Measurements from ENCODE around the gene COX6B1. TPM values are rescaled to one million over a fixed set of nuclear protein-coding genes. Genes with fewer than 3 reads are reported as not detected.
"Not testable (repeated sequence)": the region's sequence is repeated elsewhere in the genome, so short reads cannot be mapped to it uniquely, and the experiment has no call there.

Gene COX6B1
- total RNA-seq, 2 donors from 2014 or later = 331 to 427 TPM

- Mint-ChIP-seq H3K4me3 (peak overlapping the region; percentile 83), H3K36me3 (ENCODE audit: low read depth) (peaks cover 6% of the 10 kb centered on the region), H3K4me1 (peaks cover 6% of the 10 kb centered on the region), H3K27me3 (no peaks in the 10 kb centered on the region), H3K9me3 (no peaks in the 10 kb centered on the region), H3K27ac (peak overlapping the region; percentile 39)
- ATAC-seq (replicated peaks) = peak; percentile 57
These were observed 4.6 kb upstream of the COX6B1 start for GRCh38 chr19:35643255-35644205.

DNA sequence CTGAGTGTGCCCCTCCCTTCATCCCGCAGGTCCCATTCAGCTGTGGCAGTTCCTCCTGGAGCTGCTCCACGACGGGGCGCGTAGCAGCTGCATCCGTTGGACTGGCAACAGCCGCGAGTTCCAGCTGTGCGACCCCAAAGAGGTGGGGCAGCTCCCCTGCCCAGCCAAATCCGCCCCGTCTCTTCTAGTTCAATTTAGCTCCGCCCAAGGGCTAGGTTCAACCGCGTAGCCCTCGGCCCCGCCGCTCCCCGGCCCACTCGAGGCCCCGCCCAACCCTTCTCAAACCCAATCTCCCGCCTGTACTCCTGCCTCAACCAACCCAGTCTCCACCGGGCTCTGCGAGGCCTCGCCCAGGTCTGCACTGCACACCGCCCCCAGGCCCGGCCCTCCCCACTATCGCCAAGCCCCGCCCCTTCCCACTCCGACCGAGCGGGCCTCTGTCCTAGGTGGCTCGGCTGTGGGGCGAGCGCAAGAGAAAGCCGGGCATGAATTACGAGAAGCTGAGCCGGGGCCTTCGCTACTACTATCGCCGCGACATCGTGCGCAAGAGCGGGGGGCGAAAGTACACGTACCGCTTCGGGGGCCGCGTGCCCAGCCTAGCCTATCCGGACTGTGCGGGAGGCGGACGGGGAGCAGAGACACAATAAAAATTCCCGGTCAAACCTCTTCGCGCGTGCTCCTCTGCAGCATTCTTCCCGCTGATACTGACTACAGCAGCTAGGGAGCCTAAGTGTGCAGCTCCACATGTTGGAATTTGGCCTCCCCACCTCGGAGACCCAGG is 3.7 kb upstream of the COX6B1 start:
- peak; percentile 84 for ATAC-seq (replicated peaks)
- Mint-ChIP-seq H3K9me3 (no peaks in the 10 kb centered on the region), H3K27me3 (no peaks in the 10 kb centered on the region), H3K36me3 (ENCODE audit: low read depth) (peaks cover 14% of the 10 kb centered on the region), H3K4me1 (peaks cover 6% of the 10 kb centered on the region), H3K4me3 (peak overlapping the region; percentile 83), H3K27ac (peak overlapping the region; percentile 39)

DNA sequence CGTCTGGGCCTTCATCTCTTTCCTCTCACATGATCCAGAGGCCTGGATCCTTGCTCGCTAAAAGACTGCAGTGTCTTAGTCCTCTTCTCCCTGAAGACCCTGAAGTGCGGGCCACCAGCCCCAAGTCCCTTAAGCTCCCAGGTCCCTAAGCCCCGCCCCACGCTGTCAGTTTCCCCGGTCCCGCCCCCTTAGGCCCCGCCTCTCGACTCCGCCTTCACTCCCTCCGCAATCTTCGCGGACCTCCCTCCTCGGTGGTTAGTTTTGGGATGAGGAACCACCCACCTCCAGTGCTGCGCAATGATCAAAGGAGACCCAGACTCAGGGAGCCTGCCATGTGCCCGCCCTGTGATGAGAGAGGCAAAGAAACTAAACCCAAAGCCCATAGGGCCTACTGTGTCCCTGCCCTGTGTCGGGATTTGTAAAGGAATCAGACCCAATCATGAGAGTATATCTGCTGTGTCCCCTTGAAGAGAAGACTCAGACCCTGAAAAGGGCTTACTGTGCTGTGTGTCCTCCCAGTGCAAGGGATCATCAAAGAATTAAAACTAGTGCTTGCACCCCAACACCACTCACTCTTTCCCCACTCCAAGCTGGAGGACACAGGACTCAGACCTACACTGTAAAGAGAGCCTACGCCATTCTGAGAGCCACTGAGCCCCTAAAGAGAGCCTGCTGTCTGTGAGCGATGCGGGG is 3.0 kb upstream of the COX6B1 start:
- peak; percentile 25 for ATAC-seq (replicated peaks)
- H3K4me1 Mint-ChIP-seq = peaks cover 6% of the 10 kb centered on the region

DNA sequence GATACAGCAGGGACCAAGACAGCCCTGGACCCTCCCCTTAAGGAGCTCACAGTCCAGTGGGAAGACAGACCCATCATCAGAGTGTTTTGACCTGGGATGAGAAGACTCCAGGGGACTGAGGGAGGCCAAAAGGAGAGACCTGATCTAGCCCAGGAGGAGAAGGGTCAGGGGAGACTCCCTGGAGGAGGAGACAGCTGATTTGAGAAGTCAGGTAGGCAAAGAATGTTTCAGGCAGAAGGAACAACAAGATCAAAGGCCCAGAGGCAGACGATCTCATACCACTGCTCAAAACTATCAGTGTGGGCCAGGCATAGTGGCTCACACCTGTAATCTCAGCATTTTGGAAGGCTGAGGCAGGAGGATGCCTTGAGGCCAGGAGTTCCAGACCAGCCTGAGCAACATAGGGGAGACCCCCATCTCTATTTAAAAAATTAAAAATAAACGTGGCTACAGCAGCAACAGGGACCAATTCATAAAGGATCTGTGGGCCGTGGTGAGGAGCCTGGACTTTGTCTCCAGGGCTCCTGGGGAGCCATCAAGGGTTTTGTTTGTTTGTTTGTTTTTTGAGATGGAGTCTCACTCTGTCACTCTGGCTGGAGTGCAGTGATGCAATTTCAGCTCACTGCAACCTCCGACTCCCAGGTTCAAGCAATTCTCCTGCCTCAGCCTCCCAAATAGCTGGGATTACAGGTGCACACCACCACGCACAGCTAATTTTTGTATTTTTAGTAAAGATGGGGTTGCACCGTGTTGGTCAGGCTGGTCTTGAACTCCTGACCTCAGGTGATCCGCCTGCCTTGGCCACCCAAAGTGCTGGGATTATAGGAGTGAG is 2.2 kb upstream of the COX6B1 start:
- Mint-ChIP-seq H3K27ac (no peak overlapping the region), H3K27me3 (no peaks in the 10 kb centered on the region), H3K4me3 (peak overlapping the region; percentile 83), H3K4me1 (peaks cover 6% of the 10 kb centered on the region), H3K9me3 (no peaks in the 10 kb centered on the region), H3K36me3 (ENCODE audit: low read depth) (peaks cover 24% of the 10 kb centered on the region)
- ATAC-seq (replicated peaks) = no peak

More for the DNA sequence above, 3.0 kb upstream of the COX6B1 start:
- H3K27me3 Mint-ChIP-seq = no peaks in the 10 kb centered on the region
- no peaks in the 10 kb centered on the region for H3K9me3 Mint-ChIP-seq
- H3K27ac Mint-ChIP-seq = peak overlapping the region; percentile 39
- peak overlapping the region; percentile 83 for H3K4me3 Mint-ChIP-seq
- H3K36me3 Mint-ChIP-seq (ENCODE audit: low read depth) = peaks cover 19% of the 10 kb centered on the region

DNA sequence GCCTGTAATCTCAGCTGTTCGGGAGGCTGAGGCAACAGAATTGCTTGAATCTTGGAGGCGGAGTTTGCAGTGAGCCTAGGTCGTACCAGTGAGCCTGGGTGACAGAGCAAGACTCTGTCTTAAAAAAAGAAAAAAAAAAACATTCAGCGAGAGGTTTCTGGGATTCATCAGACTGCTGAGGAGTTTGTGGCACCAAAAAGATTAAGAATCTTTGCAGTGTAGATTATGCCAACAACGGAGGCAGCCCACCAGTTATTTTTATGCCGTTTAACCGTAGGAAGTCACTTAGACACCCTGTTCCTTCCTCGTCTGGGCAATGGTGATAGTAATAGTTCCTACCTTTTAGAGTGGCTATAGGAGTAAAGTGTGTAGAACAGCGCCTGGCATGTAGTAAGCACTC is 2.5 kb downstream of the COX6B1 start:
- Mint-ChIP-seq H3K27me3 (no peaks in the 10 kb centered on the region), H3K9me3 (no peaks in the 10 kb centered on the region), H3K27ac (no peak overlapping the region), H3K36me3 (ENCODE audit: low read depth) (peaks cover 71% of the 10 kb centered on the region), H3K4me1 (peaks cover 3% of the 10 kb centered on the region), H3K4me3 (no peak overlapping the region)
- ATAC-seq (replicated peaks) = no peak

DNA sequence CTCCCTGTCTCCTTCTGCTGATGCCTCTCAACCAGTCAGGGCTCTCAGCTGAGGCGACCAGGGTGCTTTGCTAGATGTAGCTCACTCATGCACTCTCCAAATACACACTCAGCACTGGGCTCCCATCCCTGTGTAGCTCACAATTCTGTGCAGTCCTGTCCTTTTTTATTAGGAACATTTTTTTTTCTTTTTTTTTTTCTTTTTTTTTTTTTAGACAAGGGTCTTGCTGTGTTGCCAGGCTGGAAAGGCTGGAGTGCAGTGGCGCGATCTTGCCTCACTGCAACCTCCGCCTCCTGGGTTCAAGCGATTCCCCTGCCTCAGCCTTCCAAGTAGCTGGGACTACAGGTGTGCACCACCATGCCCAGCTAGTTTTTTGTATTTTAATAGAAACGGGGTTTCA is 6.7 kb downstream of the COX6B1 start:
- H3K27me3 Mint-ChIP-seq = not testable (repeated sequence)
- peaks cover 97% of the 10 kb centered on the region for H3K36me3 Mint-ChIP-seq (ENCODE audit: low read depth)

GRCh38 chr19:35655600-35655999 is 7.5 kb downstream of the COX6B1 start:
- Mint-ChIP-seq H3K27ac (peak overlapping the region; percentile 66), H3K36me3 (ENCODE audit: low read depth) (peaks cover 100% of the 10 kb centered on the region), H3K4me1 (peaks cover 10% of the 10 kb centered on the region), H3K27me3 (no peaks in the 10 kb centered on the region), H3K4me3 (no peak overlapping the region), H3K9me3 (no peaks in the 10 kb centered on the region)
- ATAC-seq (replicated peaks) = no peak

More for the DNA sequence above, 6.7 kb downstream of the COX6B1 start:
- peaks cover 10% of the 10 kb centered on the region for H3K4me1 Mint-ChIP-seq
- ATAC-seq (replicated peaks); H3K27ac Mint-ChIP-seq; H3K4me3 Mint-ChIP-seq; H3K9me3 Mint-ChIP-seq: not testable (repeated sequence)

DNA sequence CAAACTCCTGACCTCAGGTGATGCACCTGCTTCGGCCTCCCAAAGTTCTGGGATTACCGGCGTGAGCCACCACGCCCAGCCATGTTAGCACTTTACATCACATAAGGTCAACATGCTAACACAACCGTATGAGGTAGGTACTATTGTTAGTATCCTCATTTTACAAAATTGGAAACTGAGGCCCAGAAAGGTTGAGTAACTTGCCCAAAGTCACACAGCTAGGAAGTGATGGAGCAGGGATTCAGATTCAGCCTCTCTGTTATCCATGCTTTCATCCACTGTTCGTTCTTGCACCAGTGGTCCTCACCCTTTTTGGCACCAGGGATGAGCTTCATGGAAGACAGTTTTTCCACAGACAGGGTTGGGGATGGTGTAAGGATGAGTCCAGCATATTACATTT is 8.6 kb downstream of the COX6B1 start:
- peaks cover 10% of the 10 kb centered on the region for H3K4me1 Mint-ChIP-seq
- ATAC-seq (replicated peaks) = no peak
- no peak overlapping the region for H3K27ac Mint-ChIP-seq
- H3K9me3 Mint-ChIP-seq = no peaks in the 10 kb centered on the region
- H3K4me3 Mint-ChIP-seq = no peak overlapping the region
- no peaks in the 10 kb centered on the region for H3K27me3 Mint-ChIP-seq
- peaks cover 100% of the 10 kb centered on the region for H3K36me3 Mint-ChIP-seq (ENCODE audit: low read depth)

DNA sequence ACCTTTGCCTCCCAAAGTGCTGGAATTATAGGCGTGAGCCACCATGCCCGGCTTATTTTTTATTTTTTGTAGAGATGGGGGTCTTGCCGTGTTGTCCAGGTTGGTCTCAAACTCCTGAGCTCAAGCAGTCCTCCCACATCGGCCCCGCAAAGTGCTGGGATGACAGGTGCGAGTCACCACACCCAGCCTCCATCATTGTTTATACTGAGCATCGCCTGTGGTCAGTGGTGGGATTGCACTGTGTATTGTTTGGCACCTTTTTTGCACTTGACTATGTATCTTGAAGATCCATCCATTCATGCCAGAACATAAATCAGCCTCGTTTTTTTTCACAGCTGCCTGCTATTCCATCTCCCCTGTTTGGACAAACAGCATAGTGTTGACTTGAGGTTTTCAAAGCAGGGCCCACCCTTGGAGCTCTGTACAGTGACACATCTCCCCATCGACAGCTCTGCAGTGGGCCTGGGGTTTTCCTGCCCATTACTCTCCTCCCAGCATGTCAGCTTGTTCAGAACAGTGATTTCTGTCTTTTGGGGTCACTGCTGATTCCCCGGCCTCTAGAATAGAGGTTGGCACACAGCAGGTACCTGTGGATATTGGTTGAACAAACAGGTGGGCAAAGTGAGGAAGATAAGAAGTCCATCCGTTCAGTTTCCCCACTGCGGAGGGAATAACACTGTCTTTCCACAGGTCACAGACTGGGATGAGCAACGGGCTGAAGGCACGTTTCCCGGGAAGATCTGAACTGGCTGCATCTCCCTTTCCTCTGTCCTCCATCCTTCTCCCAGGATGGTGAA is 10.0 kb downstream of the COX6B1 start:
- peak; percentile 54 for ATAC-seq (replicated peaks)
- Mint-ChIP-seq H3K27me3 (no peaks in the 10 kb centered on the region), H3K4me1 (peaks cover 10% of the 10 kb centered on the region), H3K4me3 (no peak overlapping the region), H3K36me3 (ENCODE audit: low read depth) (peaks cover 100% of the 10 kb centered on the region), H3K27ac (no peak overlapping the region), H3K9me3 (no peaks in the 10 kb centered on the region)

GRCh38 chr19:35661995-35662340 is 13.8 kb downstream of the COX6B1 start:
- Mint-ChIP-seq H3K27me3 (no peaks in the 10 kb centered on the region), H3K27ac (no peak overlapping the region), H3K9me3 (no peaks in the 10 kb centered on the region), H3K4me1 (peaks cover 5% of the 10 kb centered on the region), H3K36me3 (ENCODE audit: low read depth) (peaks cover 79% of the 10 kb centered on the region), H3K4me3 (no peak overlapping the region)
- ATAC-seq (replicated peaks) = no peak

GRCh38 chr19:35663981-35664380 is 15.9 kb downstream of the COX6B1 start:
- H3K27ac Mint-ChIP-seq = no peak overlapping the region
- ATAC-seq (replicated peaks) = no peak
- peaks cover 1% of the 10 kb centered on the region for H3K27me3 Mint-ChIP-seq
- H3K9me3 Mint-ChIP-seq = no peaks in the 10 kb centered on the region
- H3K4me3 Mint-ChIP-seq = no peak overlapping the region
- H3K36me3 Mint-ChIP-seq (ENCODE audit: low read depth) = peaks cover 67% of the 10 kb centered on the region
- H3K4me1 Mint-ChIP-seq = no peaks in the 10 kb centered on the region

DNA sequence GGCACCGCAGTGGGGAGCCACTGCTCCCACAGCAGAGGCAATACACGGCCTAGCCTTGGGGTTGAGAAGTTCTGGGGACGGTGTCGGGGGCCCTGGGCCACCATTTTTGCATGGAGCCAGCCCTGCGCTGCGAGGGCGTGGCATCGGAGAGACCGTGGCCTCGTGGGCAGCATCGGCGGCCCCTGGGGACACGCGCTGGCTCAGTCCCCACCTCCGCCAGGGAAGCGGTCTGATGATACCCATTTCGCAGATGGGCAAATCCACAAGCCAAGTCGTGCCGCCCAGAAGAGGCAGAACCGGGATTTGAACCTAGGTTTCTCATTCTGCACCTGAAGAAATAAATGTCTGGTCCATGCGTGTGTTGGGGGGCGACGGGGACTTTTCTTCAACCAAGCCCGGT is 17.0 kb downstream of the COX6B1 start:
- Mint-ChIP-seq H3K27ac (no peak overlapping the region), H3K27me3 (peaks cover 11% of the 10 kb centered on the region), H3K36me3 (ENCODE audit: low read depth) (peaks cover 56% of the 10 kb centered on the region), H3K4me1 (peaks cover 4% of the 10 kb centered on the region), H3K9me3 (no peaks in the 10 kb centered on the region), H3K4me3 (no peak overlapping the region)
- ATAC-seq (replicated peaks) = no peak

DNA sequence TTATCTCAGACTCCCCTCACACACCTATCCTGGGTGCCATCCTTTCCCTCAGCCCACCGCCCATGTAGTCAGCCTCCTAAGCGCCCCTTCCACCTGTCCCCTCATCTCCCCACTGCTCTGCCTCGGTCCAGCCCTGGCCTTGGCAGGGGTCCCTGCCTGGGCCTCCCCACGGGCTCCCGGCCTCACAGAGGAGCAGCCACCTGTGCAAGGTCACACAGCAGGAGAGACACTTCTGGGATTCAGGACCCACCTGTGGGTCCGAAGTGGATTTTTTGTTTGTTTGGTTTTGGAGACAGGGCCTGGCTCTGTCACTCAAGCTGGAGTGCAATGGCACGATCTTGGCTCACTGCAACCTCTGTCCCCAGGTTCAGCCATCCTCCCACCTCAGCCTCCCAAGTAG is 17.5 kb downstream of the COX6B1 start:
- Mint-ChIP-seq H3K27ac (no peak overlapping the region), H3K4me3 (no peak overlapping the region), H3K9me3 (no peaks in the 10 kb centered on the region), H3K4me1 (peaks cover 4% of the 10 kb centered on the region), H3K36me3 (ENCODE audit: low read depth) (peaks cover 51% of the 10 kb centered on the region), H3K27me3 (peaks cover 11% of the 10 kb centered on the region)
- ATAC-seq (replicated peaks) = no peak

All from activated T-helper 17 cell treated with anti-CD3 and anti-CD28 coated beads, Interleukin-2, amount 50 U/mL, for 72 hours (primary cell).